MM.1S (cell line): ENCODE data around the gene INPP5J.
A peak's percentile ranks its signal among the peaks of the same experiment; 100 is the strongest.

Source experiments
- CTCF ChIP-seq: fragments of 300-600 bp; sonication (generic); IDR thresholded peaks from 2 replicates; pipeline ENCODE4 v1.5.1; 2016; ENCODE audit warnings: antibody characterized with exemption, low read length, mixed read lengths
- EZH2 ChIP-seq: fragments of 300-600 bp; sonication (generic); optimal IDR thresholded peaks from 2 replicates; pipeline ENCODE3; 2017; ENCODE audit warnings: low read depth, mild to moderate bottlenecking, antibody characterized with exemption, low read length, mixed read lengths

GRCh38 chr22:31089160-31090100 is 33.3 kb upstream of the INPP5J start:
- TF ChIP-seq CTCF (peak; percentile 87), EZH2 (no peak)
